Stimulated activated CD4-positive, alpha-beta T cell treated with anti-CD3 and anti-CD28 coated beads, Interleukin-4, amount 100 ng/mL, for 4 hours (primary cell): ENCODE results near the gene EEF1AKMT3.
"Not testable (repeated sequence)": the region's sequence is repeated elsewhere in the genome, so short reads cannot be mapped to it uniquely, and the experiment has no call there.

Experiments
- DNase-seq, 2 experiments: peaks; one replicate each; pipeline ENCODE4 v3.0.0-alpha.2; 2020

Gene EEF1AKMT3

GRCh38 chr12:57795354-57795753, 22.9 kb downstream of the EEF1AKMT3 start:
- no peak for DNase-seq

GRCh38 chr12:57796996-57797395, 24.6 kb downstream of the EEF1AKMT3 start:
- no peak for DNase-seq

GRCh38 chr12:57797933-57798332, 25.5 kb downstream of the EEF1AKMT3 start:
- no peak for DNase-seq

- DNase-seq = no peak
Observed at GRCh38 chr12:57800965-57801364, 28.6 kb downstream of the EEF1AKMT3 start.

GRCh38 chr12:57802607-57803006, 30.2 kb downstream of the EEF1AKMT3 start:
- DNase-seq = no peak

GRCh38 chr12:57803319-57803893, 31.0 kb downstream of the EEF1AKMT3 start:
- peak in 1 of 2 experiments; percentile 16 for DNase-seq

- DNase-seq = no peak
Observed at GRCh38 chr12:57806677-57807076, 34.3 kb downstream of the EEF1AKMT3 start.

- DNase-seq = no peak
Observed at GRCh38 chr12:57807285-57807684, 34.9 kb downstream of the EEF1AKMT3 start.

- DNase-seq = no peak
Observed at GRCh38 chr12:57808351-57808750, 35.9 kb downstream of the EEF1AKMT3 start.

- DNase-seq = no peak
Observed at GRCh38 chr12:57809425-57809824, 37.0 kb downstream of the EEF1AKMT3 start.

- DNase-seq = no peak
Observed at GRCh38 chr12:57810450-57810849, 38.0 kb downstream of the EEF1AKMT3 start.

- DNase-seq = no peak
Observed at GRCh38 chr12:57811028-57811755, 38.8 kb downstream of the EEF1AKMT3 start.

GRCh38 chr12:57813111-57813970, 40.9 kb downstream of the EEF1AKMT3 start:
- DNase-seq = no peak

- no peak for DNase-seq
Observed at GRCh38 chr12:57813971-57814772, 41.8 kb downstream of the EEF1AKMT3 start.

GRCh38 chr12:57815177-57816000, 43.0 kb downstream of the EEF1AKMT3 start:
- peak in 1 of 2 experiments; percentile 38 for DNase-seq

- DNase-seq = no peak
Observed at GRCh38 chr12:57816001-57816854, 43.8 kb downstream of the EEF1AKMT3 start.

GRCh38 chr12:57816855-57817151, 44.4 kb downstream of the EEF1AKMT3 start:
- no peak for DNase-seq

- no peak for DNase-seq
Observed at GRCh38 chr12:57817261-57817989, 45.0 kb downstream of the EEF1AKMT3 start.

- not testable (repeated sequence) for DNase-seq
Observed at GRCh38 chr12:57817990-57818331, 45.5 kb downstream of the EEF1AKMT3 start.

GRCh38 chr12:57820119-57820518, 47.7 kb downstream of the EEF1AKMT3 start:
- not testable (repeated sequence) for DNase-seq
